Measurements from ENCODE around the gene PARS2.

The PARS2 gene

GRCh38 chr1:54710434-54710833 is 53.9 kb downstream of the PARS2 start:
- DNase-seq (ENCODE audit: low read depth), result no peak
- no peak overlapping the region for H3K4me3 ChIP-seq (ENCODE audit: control insufficient read depth, low read depth, low read length)
- TF ChIP-seq CTCF (IDR thresholded peaks at IDR 0.05; ENCODE audit: control insufficient read depth, insufficient read depth, low read depth, low read length, missing control alignments), result no peak

GRCh38 chr1:54709547-54710292 is 54.6 kb downstream of the PARS2 start:
- no peak for DNase-seq (ENCODE audit: low read depth)
- TF ChIP-seq CTCF (IDR thresholded peaks at IDR 0.05; ENCODE audit: control insufficient read depth, insufficient read depth, low read depth, low read length, missing control alignments), result no peak
- H3K4me3 ChIP-seq (ENCODE audit: control insufficient read depth, low read depth, low read length), result no peak overlapping the region

GRCh38 chr1:54708385-54708784 is 55.9 kb downstream of the PARS2 start:
- no peak for DNase-seq (ENCODE audit: low read depth)
- no peak overlapping the region for H3K4me3 ChIP-seq (ENCODE audit: control insufficient read depth, low read depth, low read length)
- TF ChIP-seq CTCF (IDR thresholded peaks at IDR 0.05; ENCODE audit: control insufficient read depth, insufficient read depth, low read depth, low read length, missing control alignments), result no peak
